WTC11 (cell line): Measurements from ENCODE around the gene GPN3.

ENCODE experiments used
- IRF2 ChIP-seq: sonication (generic); formaldehyde crosslinking; IDR thresholded peaks from 2 replicates; pipeline ENCODE4 v1.8.0; 2022; ENCODE audit warnings: low read depth, missing genetic modification reagents, borderline replicate concordance
- JUN ChIP-seq: sonication (generic); formaldehyde crosslinking; IDR thresholded peaks from 2 replicates; pipeline ENCODE4 v1.8.0; 2023; ENCODE audit warnings: mild to moderate bottlenecking, missing genetic modification reagents
- NR2C2 ChIP-seq: sonication (generic); formaldehyde crosslinking; IDR thresholded peaks from 2 replicates; pipeline ENCODE4 v1.8.0; 2022; ENCODE audit warnings: mild to moderate bottlenecking, missing genetic modification reagents
- NR3C1 ChIP-seq: sonication (generic); formaldehyde crosslinking; conservative IDR thresholded peaks from 2 replicates; pipeline ENCODE4 v1.8.1; 2023; ENCODE audit warnings: low read depth, mild to moderate bottlenecking, missing genetic modification reagents
- OVOL2 ChIP-seq: fragments of 250-450 bp; sonication (Bioruptor Pico); IDR thresholded peaks from 2 replicates; pipeline ENCODE4 v1.9.0; 2021; ENCODE audit warnings: mild to moderate bottlenecking, borderline replicate concordance
- ZNF416 ChIP-seq: fragments of 250-450 bp; sonication (Bioruptor Pico); IDR thresholded peaks from 2 replicates; pipeline ENCODE4 v1.9.0; 2021; ENCODE audit warnings: mild to moderate bottlenecking, inconsistent platforms
- TF ChIP-seq, protein P1 (sequence below): sonication (generic); formaldehyde crosslinking; IDR thresholded peaks from 2 replicates; pipeline ENCODE4 v1.8.0; 2022; ENCODE audit warnings: mild to moderate bottlenecking, missing genetic modification reagents
- TF ChIP-seq, protein P2 (sequence below): fragments of 200-600 bp; IDR thresholded peaks from 2 replicates; pipeline ENCODE4 v1.8.0; 2022; ENCODE audit warnings: antibody characterized with exemption
- TF ChIP-seq, protein P3 (sequence below): sonication (generic); formaldehyde crosslinking; IDR thresholded peaks from 2 replicates; pipeline ENCODE4 v1.8.1; 2022; ENCODE audit warnings: low read depth, missing genetic modification reagents, borderline replicate concordance
- TF ChIP-seq, protein P4 (sequence below): sonication (generic); formaldehyde crosslinking; IDR thresholded peaks from 2 replicates; pipeline ENCODE4 v1.8.0; 2022; ENCODE audit warnings: missing genetic modification reagents
- TF ChIP-seq, protein P5 (sequence below): sonication (generic); formaldehyde crosslinking; IDR thresholded peaks from 2 replicates; pipeline ENCODE4 v1.8.1; 2023; ENCODE audit warnings: mild to moderate bottlenecking, missing genetic modification reagents, moderate library complexity
- TF ChIP-seq, protein P6 (sequence below): sonication (generic); formaldehyde crosslinking; IDR thresholded peaks from 2 replicates; pipeline ENCODE4 v1.8.0; 2022; ENCODE audit warnings: mild to moderate bottlenecking, missing genetic modification reagents
- TF ChIP-seq, protein P7 (sequence below): sonication (generic); formaldehyde crosslinking; IDR thresholded peaks from 2 replicates; pipeline ENCODE4 v1.8.1; 2023; ENCODE audit warnings: mild to moderate bottlenecking, missing genetic modification reagents
- TF ChIP-seq, protein P8 (sequence below): sonication (generic); formaldehyde crosslinking; IDR thresholded peaks from 2 replicates; pipeline ENCODE4 v1.8.0; 2022; ENCODE audit warnings: mild to moderate bottlenecking, missing genetic modification reagents

DNA sequence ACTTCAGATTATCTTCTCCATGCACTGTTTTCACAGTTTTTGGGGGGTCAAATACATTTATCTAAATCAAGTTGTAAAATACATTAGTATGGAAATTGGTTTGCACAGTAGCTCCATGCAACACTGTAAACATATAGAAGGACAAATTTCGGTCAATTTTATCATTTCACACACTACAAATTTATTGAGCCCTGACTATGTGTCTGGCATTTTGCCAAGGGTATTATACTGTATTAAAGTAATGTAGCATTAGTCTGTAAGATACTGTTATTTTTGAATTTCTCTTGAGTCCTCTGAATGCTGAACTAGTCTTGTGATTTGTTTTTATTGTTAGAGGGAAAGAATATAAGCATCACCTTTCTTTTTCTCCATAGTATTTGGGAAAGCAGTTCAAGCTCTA lies 35.4 kb upstream of the GPN3 start:
- TF ChIP-seq NR3C1 (CRISPR knock-in tag) (no peak), IRF2 (CRISPR knock-in tag) (no peak), ZNF416 (CRISPR knock-in tag) (no peak), OVOL2 (CRISPR knock-in tag) (no peak), NR2C2 (CRISPR knock-in tag) (no peak), JUN (CRISPR knock-in tag) (no peak)
- TF ChIP-seq, protein P1, sequence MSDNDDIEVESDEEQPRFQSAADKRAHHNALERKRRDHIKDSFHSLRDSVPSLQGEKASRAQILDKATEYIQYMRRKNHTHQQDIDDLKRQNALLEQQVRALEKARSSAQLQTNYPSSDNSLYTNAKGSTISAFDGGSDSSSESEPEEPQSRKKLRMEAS (CRISPR knock-in tag), result no peak
- TF ChIP-seq, protein P2, sequence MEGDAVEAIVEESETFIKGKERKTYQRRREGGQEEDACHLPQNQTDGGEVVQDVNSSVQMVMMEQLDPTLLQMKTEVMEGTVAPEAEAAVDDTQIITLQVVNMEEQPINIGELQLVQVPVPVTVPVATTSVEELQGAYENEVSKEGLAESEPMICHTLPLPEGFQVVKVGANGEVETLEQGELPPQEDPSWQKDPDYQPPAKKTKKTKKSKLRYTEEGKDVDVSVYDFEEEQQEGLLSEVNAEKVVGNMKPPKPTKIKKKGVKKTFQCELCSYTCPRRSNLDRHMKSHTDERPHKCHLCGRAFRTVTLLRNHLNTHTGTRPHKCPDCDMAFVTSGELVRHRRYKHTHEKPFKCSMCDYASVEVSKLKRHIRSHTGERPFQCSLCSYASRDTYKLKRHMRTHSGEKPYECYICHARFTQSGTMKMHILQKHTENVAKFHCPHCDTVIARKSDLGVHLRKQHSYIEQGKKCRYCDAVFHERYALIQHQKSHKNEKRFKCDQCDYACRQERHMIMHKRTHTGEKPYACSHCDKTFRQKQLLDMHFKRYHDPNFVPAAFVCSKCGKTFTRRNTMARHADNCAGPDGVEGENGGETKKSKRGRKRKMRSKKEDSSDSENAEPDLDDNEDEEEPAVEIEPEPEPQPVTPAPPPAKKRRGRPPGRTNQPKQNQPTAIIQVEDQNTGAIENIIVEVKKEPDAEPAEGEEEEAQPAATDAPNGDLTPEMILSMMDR, result no peak
- TF ChIP-seq, protein P3, sequence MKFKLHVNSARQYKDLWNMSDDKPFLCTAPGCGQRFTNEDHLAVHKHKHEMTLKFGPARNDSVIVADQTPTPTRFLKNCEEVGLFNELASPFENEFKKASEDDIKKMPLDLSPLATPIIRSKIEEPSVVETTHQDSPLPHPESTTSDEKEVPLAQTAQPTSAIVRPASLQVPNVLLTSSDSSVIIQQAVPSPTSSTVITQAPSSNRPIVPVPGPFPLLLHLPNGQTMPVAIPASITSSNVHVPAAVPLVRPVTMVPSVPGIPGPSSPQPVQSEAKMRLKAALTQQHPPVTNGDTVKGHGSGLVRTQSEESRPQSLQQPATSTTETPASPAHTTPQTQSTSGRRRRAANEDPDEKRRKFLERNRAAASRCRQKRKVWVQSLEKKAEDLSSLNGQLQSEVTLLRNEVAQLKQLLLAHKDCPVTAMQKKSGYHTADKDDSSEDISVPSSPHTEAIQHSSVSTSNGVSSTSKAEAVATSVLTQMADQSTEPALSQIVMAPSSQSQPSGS (CRISPR knock-in tag), result no peak
- TF ChIP-seq, protein P4, sequence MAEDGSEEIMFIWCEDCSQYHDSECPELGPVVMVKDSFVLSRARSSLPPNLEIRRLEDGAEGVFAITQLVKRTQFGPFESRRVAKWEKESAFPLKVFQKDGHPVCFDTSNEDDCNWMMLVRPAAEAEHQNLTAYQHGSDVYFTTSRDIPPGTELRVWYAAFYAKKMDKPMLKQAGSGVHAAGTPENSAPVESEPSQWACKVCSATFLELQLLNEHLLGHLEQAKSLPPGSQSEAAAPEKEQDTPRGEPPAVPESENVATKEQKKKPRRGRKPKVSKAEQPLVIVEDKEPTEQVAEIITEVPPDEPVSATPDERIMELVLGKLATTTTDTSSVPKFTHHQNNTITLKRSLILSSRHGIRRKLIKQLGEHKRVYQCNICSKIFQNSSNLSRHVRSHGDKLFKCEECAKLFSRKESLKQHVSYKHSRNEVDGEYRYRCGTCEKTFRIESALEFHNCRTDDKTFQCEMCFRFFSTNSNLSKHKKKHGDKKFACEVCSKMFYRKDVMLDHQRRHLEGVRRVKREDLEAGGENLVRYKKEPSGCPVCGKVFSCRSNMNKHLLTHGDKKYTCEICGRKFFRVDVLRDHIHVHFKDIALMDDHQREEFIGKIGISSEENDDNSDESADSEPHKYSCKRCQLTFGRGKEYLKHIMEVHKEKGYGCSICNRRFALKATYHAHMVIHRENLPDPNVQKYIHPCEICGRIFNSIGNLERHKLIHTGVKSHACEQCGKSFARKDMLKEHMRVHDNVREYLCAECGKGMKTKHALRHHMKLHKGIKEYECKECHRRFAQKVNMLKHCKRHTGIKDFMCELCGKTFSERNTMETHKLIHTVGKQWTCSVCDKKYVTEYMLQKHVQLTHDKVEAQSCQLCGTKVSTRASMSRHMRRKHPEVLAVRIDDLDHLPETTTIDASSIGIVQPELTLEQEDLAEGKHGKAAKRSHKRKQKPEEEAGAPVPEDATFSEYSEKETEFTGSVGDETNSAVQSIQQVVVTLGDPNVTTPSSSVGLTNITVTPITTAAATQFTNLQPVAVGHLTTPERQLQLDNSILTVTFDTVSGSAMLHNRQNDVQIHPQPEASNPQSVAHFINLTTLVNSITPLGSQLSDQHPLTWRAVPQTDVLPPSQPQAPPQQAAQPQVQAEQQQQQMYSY (CRISPR knock-in tag), result no peak
- TF ChIP-seq, protein P5, sequence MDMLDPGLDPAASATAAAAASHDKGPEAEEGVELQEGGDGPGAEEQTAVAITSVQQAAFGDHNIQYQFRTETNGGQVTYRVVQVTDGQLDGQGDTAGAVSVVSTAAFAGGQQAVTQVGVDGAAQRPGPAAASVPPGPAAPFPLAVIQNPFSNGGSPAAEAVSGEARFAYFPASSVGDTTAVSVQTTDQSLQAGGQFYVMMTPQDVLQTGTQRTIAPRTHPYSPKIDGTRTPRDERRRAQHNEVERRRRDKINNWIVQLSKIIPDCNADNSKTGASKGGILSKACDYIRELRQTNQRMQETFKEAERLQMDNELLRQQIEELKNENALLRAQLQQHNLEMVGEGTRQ (CRISPR knock-in tag), result no peak
- TF ChIP-seq, protein P6, sequence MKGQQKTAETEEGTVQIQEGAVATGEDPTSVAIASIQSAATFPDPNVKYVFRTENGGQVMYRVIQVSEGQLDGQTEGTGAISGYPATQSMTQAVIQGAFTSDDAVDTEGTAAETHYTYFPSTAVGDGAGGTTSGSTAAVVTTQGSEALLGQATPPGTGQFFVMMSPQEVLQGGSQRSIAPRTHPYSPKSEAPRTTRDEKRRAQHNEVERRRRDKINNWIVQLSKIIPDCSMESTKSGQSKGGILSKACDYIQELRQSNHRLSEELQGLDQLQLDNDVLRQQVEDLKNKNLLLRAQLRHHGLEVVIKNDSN (CRISPR knock-in tag), result no peak
- TF ChIP-seq, protein P7, sequence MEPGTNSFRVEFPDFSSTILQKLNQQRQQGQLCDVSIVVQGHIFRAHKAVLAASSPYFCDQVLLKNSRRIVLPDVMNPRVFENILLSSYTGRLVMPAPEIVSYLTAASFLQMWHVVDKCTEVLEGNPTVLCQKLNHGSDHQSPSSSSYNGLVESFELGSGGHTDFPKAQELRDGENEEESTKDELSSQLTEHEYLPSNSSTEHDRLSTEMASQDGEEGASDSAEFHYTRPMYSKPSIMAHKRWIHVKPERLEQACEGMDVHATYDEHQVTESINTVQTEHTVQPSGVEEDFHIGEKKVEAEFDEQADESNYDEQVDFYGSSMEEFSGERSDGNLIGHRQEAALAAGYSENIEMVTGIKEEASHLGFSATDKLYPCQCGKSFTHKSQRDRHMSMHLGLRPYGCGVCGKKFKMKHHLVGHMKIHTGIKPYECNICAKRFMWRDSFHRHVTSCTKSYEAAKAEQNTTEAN, result no peak
- TF ChIP-seq, protein P8, sequence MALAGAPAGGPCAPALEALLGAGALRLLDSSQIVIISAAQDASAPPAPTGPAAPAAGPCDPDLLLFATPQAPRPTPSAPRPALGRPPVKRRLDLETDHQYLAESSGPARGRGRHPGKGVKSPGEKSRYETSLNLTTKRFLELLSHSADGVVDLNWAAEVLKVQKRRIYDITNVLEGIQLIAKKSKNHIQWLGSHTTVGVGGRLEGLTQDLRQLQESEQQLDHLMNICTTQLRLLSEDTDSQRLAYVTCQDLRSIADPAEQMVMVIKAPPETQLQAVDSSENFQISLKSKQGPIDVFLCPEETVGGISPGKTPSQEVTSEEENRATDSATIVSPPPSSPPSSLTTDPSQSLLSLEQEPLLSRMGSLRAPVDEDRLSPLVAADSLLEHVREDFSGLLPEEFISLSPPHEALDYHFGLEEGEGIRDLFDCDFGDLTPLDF (CRISPR knock-in tag), result no peak
